Measurements from ENCODE around the gene MED14.

MED14 gene

GRCh38 chrX:40603446-40603845 lies 131.9 kb downstream of the MED14 start:
- no peak for DNase-seq (ENCODE audit: low read depth)

All from HS-5 (cell line).